ENCODE results near the gene FILIP1. TPM values are rescaled to one million over a fixed set of nuclear protein-coding genes. Genes with fewer than 3 reads are reported as not detected.

Gene FILIP1
- total and polyA plus RNA-seq, 2 of the 4 experiments (the other 2 are of a cell fraction) = under 0.01 to 0.03 TPM

GRCh38 chr6:75262716-75263400 is 230.7 kb downstream of the FILIP1 start:
- Histone ChIP-seq H2BK5ac (ENCODE audit: low read depth, low read length, poor library complexity, severe bottlenecking) (peak overlapping the region; percentile 42), H3K18ac (ENCODE audit: low read depth, low read length) (no peak overlapping the region), H3K79me1 (ENCODE audit: low read depth in 1 of 2, low read length in 2 of 2) (peaks cover 19 to 45% of the 10 kb centered on the region in 2 experiments), H3K56ac (ENCODE audit: extremely low read depth, insufficient read depth, low read length) (no peak overlapping the region), H2BK120ac (ENCODE audit: low read depth, low read length) (no peak overlapping the region), H3K36me3 (ENCODE audit: control insufficient read depth, insufficient read depth, low read length) (peaks cover 19% of the 10 kb centered on the region), H3K4me3 (ENCODE audit: insufficient read depth, low read depth, low read length) (no peak overlapping the region), H3K4me2 (ENCODE audit: low read depth, low read length) (no peak overlapping the region), H3K9me3 (ENCODE audit: control insufficient read depth, insufficient read depth, low read length) (no peaks in the 10 kb centered on the region), H2AK9ac (replicated peaks; ENCODE audit: low read depth, low read length, poor library complexity) (no peak overlapping the region), H3K4me1 (ENCODE audit: control insufficient read depth, insufficient read depth, low read length) (peaks cover 3% of the 10 kb centered on the region; the same call in 1 of the 2 replicates), H3K9me1 (ENCODE audit: insufficient read depth, low read length) (no peaks in the 10 kb centered on the region; the same call in 1 of the 2 replicates), H3K27me3 (ENCODE audit: control insufficient read depth, insufficient read depth, low read length) (no peaks in the 10 kb centered on the region), H2BK20ac (ENCODE audit: low read depth, low read length) (no peak overlapping the region), H2AFZ (replicated peaks; ENCODE audit: low read length, poor library complexity) (no peak overlapping the region), H2AK5ac (ENCODE audit: low read depth, low read length) (no peak overlapping the region), H4K20me1 (ENCODE audit: insufficient read depth, low read length) (peaks cover 7% of the 10 kb centered on the region; the same call in 1 of the 2 replicates), H2BK15ac (ENCODE audit: low read depth, low read length) (no peak overlapping the region), H4K8ac (ENCODE audit: low read depth in 2 of 2, low read length in 2 of 2) (no peak overlapping the region), H4K5ac (ENCODE audit: low read depth, low read length) (no peak overlapping the region), H3K4ac (ENCODE audit: low read depth, low read length) (no peak overlapping the region), H3K27ac (ENCODE audit: insufficient read depth, low read length) (no peak overlapping the region), H3K23ac (ENCODE audit: low read depth, low read length) (no peak overlapping the region), H3K9ac (ENCODE audit: low read depth, low read length) (no peak overlapping the region), H3K14ac (replicated peaks; ENCODE audit: low read depth, low read length) (no peak overlapping the region), H4K91ac (ENCODE audit: insufficient read depth, low read depth, low read length) (no peak overlapping the region)
- intact Hi-C loops (cut with micrococcal nuclease) = no loop called here
- ChIA-PET CTCF (no interaction called here), POLR2A (ENCODE audit: unreplicated experiment) (interaction anchor here (0.6 to 1.1 kb wide), 3 partner anchors 32 to 326 kb away, joined by 3 to 9 read pairs (median 3); no protein-coding TSS in a partner anchor)
- in situ Hi-C loops (cut with MboI; ENCODE audit: low sequenced_read_pairs) = loop anchor here (10.0 kb wide), 1 partner anchor 272 kb away; no protein-coding TSS in a partner anchor
- no CpG with 5 or more reads among the region's 4 CpGs for WGBS, 2 experiments (ENCODE audit: extremely low coverage in 2 of 2, insufficient read length in 1 of 2)
- peak; percentile 30 for ATAC-seq (ENCODE audit: low read depth)
- DNase-seq = no peak
- no peak for TF ChIP-seq MAZ (IDR thresholded peaks at IDR 0.05; ENCODE audit: borderline replicate concordance, low read depth, low read length)
- TF ChIP-seq POLR2A (IDR thresholded peaks at IDR 0.05; ENCODE audit: low read depth, low read length) = no peak
- no peak for TF ChIP-seq RFX5 (IDR thresholded peaks at IDR 0.05; ENCODE audit: low read depth, low read length)
- TF ChIP-seq RCOR1 (IDR thresholded peaks at IDR 0.05; ENCODE audit: insufficient replicate concordance, low read length) = no peak
- no peak for TF ChIP-seq MAFK (IDR thresholded peaks at IDR 0.05; ENCODE audit: low read depth, low read length)
- no peak for TF ChIP-seq SMC3 (IDR thresholded peaks at IDR 0.05; ENCODE audit: low read depth, low read length)
- TF ChIP-seq, protein P1, sequence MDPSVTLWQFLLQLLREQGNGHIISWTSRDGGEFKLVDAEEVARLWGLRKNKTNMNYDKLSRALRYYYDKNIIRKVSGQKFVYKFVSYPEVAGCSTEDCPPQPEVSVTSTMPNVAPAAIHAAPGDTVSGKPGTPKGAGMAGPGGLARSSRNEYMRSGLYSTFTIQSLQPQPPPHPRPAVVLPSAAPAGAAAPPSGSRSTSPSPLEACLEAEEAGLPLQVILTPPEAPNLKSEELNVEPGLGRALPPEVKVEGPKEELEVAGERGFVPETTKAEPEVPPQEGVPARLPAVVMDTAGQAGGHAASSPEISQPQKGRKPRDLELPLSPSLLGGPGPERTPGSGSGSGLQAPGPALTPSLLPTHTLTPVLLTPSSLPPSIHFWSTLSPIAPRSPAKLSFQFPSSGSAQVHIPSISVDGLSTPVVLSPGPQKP (IDR thresholded peaks at IDR 0.05; ENCODE audit: borderline replicate concordance, low read depth, low read length) = no peak
- no peak for TF ChIP-seq CHD1 (IDR thresholded peaks at IDR 0.05; ENCODE audit: low read depth, low read length)
- no peak for TF ChIP-seq CEBPB (IDR thresholded peaks at IDR 0.05; ENCODE audit: low read depth, low read length)
- TF ChIP-seq BHLHE40 (IDR thresholded peaks at IDR 0.05; ENCODE audit: low read depth, low read length) = no peak
- TF ChIP-seq MXI1 (IDR thresholded peaks at IDR 0.05; ENCODE audit: borderline replicate concordance, low read depth, low read length) = no peak
- no peak for TF ChIP-seq FOS (IDR thresholded peaks at IDR 0.05; ENCODE audit: low read depth, low read length)
- no peak for TF ChIP-seq CTCF (conservative IDR thresholded peaks at IDR 0.05; ENCODE audit: low read depth, low read length)
- TF ChIP-seq, protein P2, sequence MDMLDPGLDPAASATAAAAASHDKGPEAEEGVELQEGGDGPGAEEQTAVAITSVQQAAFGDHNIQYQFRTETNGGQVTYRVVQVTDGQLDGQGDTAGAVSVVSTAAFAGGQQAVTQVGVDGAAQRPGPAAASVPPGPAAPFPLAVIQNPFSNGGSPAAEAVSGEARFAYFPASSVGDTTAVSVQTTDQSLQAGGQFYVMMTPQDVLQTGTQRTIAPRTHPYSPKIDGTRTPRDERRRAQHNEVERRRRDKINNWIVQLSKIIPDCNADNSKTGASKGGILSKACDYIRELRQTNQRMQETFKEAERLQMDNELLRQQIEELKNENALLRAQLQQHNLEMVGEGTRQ (IDR thresholded peaks at IDR 0.05; ENCODE audit: low read depth, low read length) = no peak
- TF ChIP-seq NFE2L2 (IDR thresholded peaks at IDR 0.05; ENCODE audit: low read depth, low read length) = no peak
- no TSS peak for BruUV-seq (replicated peaks)
- dilution Hi-C loops (cut with HindIII; ENCODE audit: low sequenced_read_pairs, unreplicated experiment) = no loop called here

All from IMR-90 (cell line).